Immature natural killer cell (primary cell): Measurements from ENCODE around the gene PHF19. TPM values are rescaled to one million over a fixed set of nuclear protein-coding genes. Genes with fewer than 3 reads are reported as not detected.

ENCODE experiments used
- DNase-seq, 3 donors: peaks; one replicate each; pipeline ENCODE4 v3.0.0; 2022; ENCODE audit warnings: mixed read lengths in 1 of 3
- H3K27ac Mint-ChIP-seq, 6 donors: one replicate each; pipeline ENCODE4 v1.8.0; 2020; ENCODE audit warnings: mixed read lengths in 6 of 6, mild to moderate bottlenecking in 5 of 6, inconsistent platforms in 4 of 6, moderate library complexity in 3 of 6
- H3K27me3 Mint-ChIP-seq, 3 donors: one replicate each; pipeline ENCODE4 v1.8.0; 2020 to 2021; ENCODE audit warnings: low read depth in 3 of 3, mild to moderate bottlenecking in 3 of 3, mixed read lengths in 3 of 3, moderate library complexity in 3 of 3, inconsistent platforms in 1 of 3
- H3K36me3 Mint-ChIP-seq, 3 donors: one replicate each; pipeline ENCODE4 v1.8.0; 2020; ENCODE audit warnings: mixed read lengths in 3 of 3, inconsistent platforms in 2 of 3, mild to moderate bottlenecking in 2 of 3
- H3K4me1 Mint-ChIP-seq, 2 donors: one replicate each; pipeline ENCODE4 v1.8.0; 2020; ENCODE audit warnings: inconsistent platforms in 2 of 2, mild to moderate bottlenecking in 2 of 2, mixed read lengths in 2 of 2, moderate library complexity in 1 of 2
- H3K4me3 Mint-ChIP-seq, 5 donors: one replicate each; pipeline ENCODE4 v1.8.0; 2020; ENCODE audit warnings: mild to moderate bottlenecking in 5 of 5, mixed read lengths in 5 of 5, inconsistent platforms in 3 of 5, moderate library complexity in 3 of 5
- H3K9me3 Mint-ChIP-seq, 6 donors: one replicate each; pipeline ENCODE4 v1.8.0; 2020; ENCODE audit warnings: mild to moderate bottlenecking in 6 of 6, mixed read lengths in 6 of 6, inconsistent platforms in 4 of 6, moderate library complexity in 3 of 6
- polyA plus RNA-seq, 3 donors: library from polyadenylated mRNA; unstranded; fragments of 300-500 nt; fragmentation: Illumina TruSeq; gene quantifications; one replicate each; pipeline ENCODE4 v1.2.3, GENCODE V29; 2021

The PHF19 gene
- polyA plus RNA-seq, 3 donors from 2014 or later = 12.1 to 12.9 (median 12.8) TPM

GRCh38 chr9:120882935-120883607 is 6.1 kb upstream of the PHF19 start:
- H3K4me1 Mint-ChIP-seq = peaks cover 16 to 19% of the 10 kb centered on the region in 2 donors
- peak in 2 of 3 donors; percentile 20 to 34 for DNase-seq

GRCh38 chr9:120879446-120879845 is 2.5 kb upstream of the PHF19 start:
- H3K4me1 Mint-ChIP-seq = peaks cover 34 to 39% of the 10 kb centered on the region in 2 donors
- no peak for DNase-seq
- H3K27ac Mint-ChIP-seq = no peak overlapping the region
- H3K36me3 Mint-ChIP-seq = no peaks in the 10 kb centered on the region
- H3K27me3 Mint-ChIP-seq = peaks cover 3 to 7% (median 3%) of the 10 kb centered on the region in 3 donors
- H3K9me3 Mint-ChIP-seq = no peaks in the 10 kb centered on the region
- peak overlapping the region in 1 of 5 donors; percentile 75 for H3K4me3 Mint-ChIP-seq

More at GRCh38 chr9:120882935-120883607, 6.1 kb upstream of the PHF19 start:
- H3K4me3 Mint-ChIP-seq = no peak overlapping the region
- no peak overlapping the region for H3K27ac Mint-ChIP-seq
- H3K9me3 Mint-ChIP-seq = no peaks in the 10 kb centered on the region
- H3K36me3 Mint-ChIP-seq = no peaks in the 10 kb centered on the region
- H3K27me3 Mint-ChIP-seq = peaks cover 1 to 2% (median 1%) of the 10 kb centered on the region in 3 donors

- peaks cover 3 to 7% (median 3%) of the 10 kb centered on the region in 3 donors for H3K27me3 Mint-ChIP-seq
- H3K4me3 Mint-ChIP-seq = peak overlapping the region; percentile 89 to 98 (median 93)
- no peaks in the 10 kb centered on the region for H3K9me3 Mint-ChIP-seq
- no peaks in the 10 kb centered on the region for H3K36me3 Mint-ChIP-seq
- DNase-seq = no peak
- peak overlapping the region; percentile 79 to 97 (median 90) for H3K27ac Mint-ChIP-seq
- H3K4me1 Mint-ChIP-seq = peaks cover 35 to 39% of the 10 kb centered on the region in 2 donors
Observed at GRCh38 chr9:120878188-120879130, 1.5 kb upstream of the PHF19 start.

GRCh38 chr9:120877276-120878034 is 467 bp upstream of the PHF19 start:
- H3K36me3 Mint-ChIP-seq = peaks cover 0 to 6% (median 0%) of the 10 kb centered on the region in 3 donors
- H3K4me1 Mint-ChIP-seq = peaks cover 35 to 39% of the 10 kb centered on the region in 2 donors
- H3K4me3 Mint-ChIP-seq = peak overlapping the region; percentile 89 to 98 (median 93)
- DNase-seq = peak; percentile 66 to 71 (median 69)
- peak overlapping the region; percentile 79 to 97 (median 90) for H3K27ac Mint-ChIP-seq
- peaks cover 3 to 7% (median 3%) of the 10 kb centered on the region in 3 donors for H3K27me3 Mint-ChIP-seq
- H3K9me3 Mint-ChIP-seq = no peaks in the 10 kb centered on the region

- H3K4me1 Mint-ChIP-seq = peaks cover 36 to 39% of the 10 kb centered on the region in 2 donors
- H3K9me3 Mint-ChIP-seq = no peaks in the 10 kb centered on the region
- peak overlapping the region; percentile 69 to 86 (median 83) for H3K4me3 Mint-ChIP-seq
- peaks cover 4 to 14% (median 5%) of the 10 kb centered on the region in 3 donors for H3K36me3 Mint-ChIP-seq
- H3K27ac Mint-ChIP-seq = peak overlapping the region; percentile 17 to 91 (median 78)
- peaks cover 3 to 7% (median 3%) of the 10 kb centered on the region in 3 donors for H3K27me3 Mint-ChIP-seq
- DNase-seq = peak; percentile 65 to 69 (median 68)
Observed at GRCh38 chr9:120875954-120876841, 790 bp downstream of the PHF19 start.

- Mint-ChIP-seq H3K4me3 (peak overlapping the region; percentile 51 to 82 (median 69)), H3K9me3 (no peaks in the 10 kb centered on the region), H3K27me3 (peaks cover 3 to 7% (median 3%) of the 10 kb centered on the region in 3 donors), H3K36me3 (peaks cover 4 to 14% (median 5%) of the 10 kb centered on the region in 3 donors), H3K27ac (peak overlapping the region; percentile 17 to 91 (median 72)), H3K4me1 (peaks cover 36 to 39% of the 10 kb centered on the region in 2 donors)
- DNase-seq = no peak
Observed at GRCh38 chr9:120875643-120875953, 1.4 kb downstream of the PHF19 start.

GRCh38 chr9:120875195-120875565 is 1.8 kb downstream of the PHF19 start:
- Mint-ChIP-seq H3K4me3 (peak overlapping the region; percentile 22 to 81 (median 59)), H3K4me1 (peaks cover 36 to 39% of the 10 kb centered on the region in 2 donors), H3K27me3 (peaks cover 3 to 7% (median 3%) of the 10 kb centered on the region in 3 donors), H3K9me3 (no peaks in the 10 kb centered on the region), H3K27ac (peak overlapping the region; percentile 17 to 91 (median 72)), H3K36me3 (peaks cover 4 to 14% (median 5%) of the 10 kb centered on the region in 3 donors)
- DNase-seq = no peak

GRCh38 chr9:120874226-120875194 is 2.5 kb downstream of the PHF19 start:
- Mint-ChIP-seq H3K4me1 (peaks cover 36% of the 10 kb centered on the region in 2 donors), H3K9me3 (no peaks in the 10 kb centered on the region), H3K4me3 (peak overlapping the region in 2 of 5 donors; percentile 30 to 81), H3K36me3 (peaks cover 4 to 14% (median 5%) of the 10 kb centered on the region in 3 donors), H3K27me3 (peaks cover 3 to 6% (median 3%) of the 10 kb centered on the region in 3 donors), H3K27ac (peak overlapping the region in 5 of 6 donors; percentile 17 to 76 (median 67))
- DNase-seq = no peak

GRCh38 chr9:120873512-120873911 is 3.5 kb downstream of the PHF19 start:
- peaks cover 4 to 14% (median 5%) of the 10 kb centered on the region in 3 donors for H3K36me3 Mint-ChIP-seq
- H3K4me1 Mint-ChIP-seq = peaks cover 32% of the 10 kb centered on the region in 2 donors
- no peaks in the 10 kb centered on the region for H3K9me3 Mint-ChIP-seq
- no peak overlapping the region for H3K4me3 Mint-ChIP-seq
- peaks cover 4 to 8% (median 4%) of the 10 kb centered on the region in 3 donors for H3K27me3 Mint-ChIP-seq
- peak overlapping the region in 4 of 6 donors; percentile 2 to 76 (median 46) for H3K27ac Mint-ChIP-seq
- DNase-seq = no peak

- DNase-seq = no peak
- H3K9me3 Mint-ChIP-seq = no peaks in the 10 kb centered on the region
- peaks cover 4 to 14% (median 5%) of the 10 kb centered on the region in 3 donors for H3K36me3 Mint-ChIP-seq
- no peak overlapping the region for H3K4me3 Mint-ChIP-seq
- H3K4me1 Mint-ChIP-seq = peaks cover 31 to 32% of the 10 kb centered on the region in 2 donors
- peaks cover 2 to 8% (median 4%) of the 10 kb centered on the region in 3 donors for H3K27me3 Mint-ChIP-seq
- H3K27ac Mint-ChIP-seq = peak overlapping the region in 4 of 6 donors; percentile 4 to 71 (median 46)
Observed at GRCh38 chr9:120872791-120873502, 4.0 kb downstream of the PHF19 start.

GRCh38 chr9:120870206-120870605 is 6.8 kb downstream of the PHF19 start:
- H3K4me3 Mint-ChIP-seq = peak overlapping the region in 1 of 5 donors; percentile 47
- peak overlapping the region in 2 of 6 donors; percentile 7 to 52 for H3K27ac Mint-ChIP-seq
- H3K9me3 Mint-ChIP-seq = no peaks in the 10 kb centered on the region
- H3K36me3 Mint-ChIP-seq = peaks cover 5 to 18% (median 8%) of the 10 kb centered on the region in 3 donors
- no peak for DNase-seq
- H3K4me1 Mint-ChIP-seq = peaks cover 17 to 23% of the 10 kb centered on the region in 2 donors
- peaks cover 2 to 3% (median 2%) of the 10 kb centered on the region in 3 donors for H3K27me3 Mint-ChIP-seq
